Neural crest cell (in vitro differentiated cells): ENCODE measurements around the gene DAGLB. TPM values are rescaled to one million over a fixed set of nuclear protein-coding genes. Genes with fewer than 3 reads are reported as not detected.

Source experiments
- DNase-seq: peaks from one replicate; pipeline ENCODE4 v3.0.0; 2021; ENCODE audit warnings: low read depth, mixed read lengths, low spot score
- H3K27ac Mint-ChIP-seq: one replicate; pipeline ENCODE4 v1.8.0; 2021; ENCODE audit warnings: mild to moderate bottlenecking, mixed read lengths; ENCODE audit not compliant: unreplicated experiment
- H3K27me3 Mint-ChIP-seq: 2 replicates; pipeline ENCODE4 v1.8.0; 2021; ENCODE audit warnings: low read depth, mild to moderate bottlenecking, mixed read lengths
- H3K36me3 Mint-ChIP-seq: 2 replicates; pipeline ENCODE4 v1.8.0; 2021; ENCODE audit warnings: low read depth, mild to moderate bottlenecking, mixed read lengths
- H3K4me1 Mint-ChIP-seq: 2 replicates; pipeline ENCODE4 v1.8.0; 2021; ENCODE audit warnings: mixed read lengths
- H3K4me3 Mint-ChIP-seq: one replicate; pipeline ENCODE4 v1.8.0; 2021; ENCODE audit warnings: mild to moderate bottlenecking, mixed read lengths
- H3K9me3 Mint-ChIP-seq: 2 replicates; pipeline ENCODE4 v1.8.0; 2021; ENCODE audit warnings: mixed read lengths
- CTCF ChIP-seq: fragments of 200-600 bp; sonication (generic); conservative IDR thresholded peaks from 2 replicates; pipeline ENCODE4 v1.5.0; 2021; ENCODE audit warnings: antibody characterized with exemption, mild to moderate bottlenecking
- total RNA-seq: library from RNA; stranded (reverse); gene quantifications from 2 replicates; pipeline ENCODE4 v1.2.1, GENCODE V29; 2021

Gene DAGLB
- total RNA-seq, 1 donor from 2014 or later: 33.0 TPM

GRCh38 chr7:6448943-6449543, 1.3 kb upstream of the DAGLB start:
- Mint-ChIP-seq H3K9me3 (no peaks in the 10 kb centered on the region), H3K27me3 (no peaks in the 10 kb centered on the region), H3K4me3 (peak overlapping the region; percentile 77), H3K27ac (no peak overlapping the region), H3K4me1 (peaks cover 20% of the 10 kb centered on the region), H3K36me3 (peaks cover 5% of the 10 kb centered on the region)
- no peak for DNase-seq
- no peak for TF ChIP-seq CTCF

DNA sequence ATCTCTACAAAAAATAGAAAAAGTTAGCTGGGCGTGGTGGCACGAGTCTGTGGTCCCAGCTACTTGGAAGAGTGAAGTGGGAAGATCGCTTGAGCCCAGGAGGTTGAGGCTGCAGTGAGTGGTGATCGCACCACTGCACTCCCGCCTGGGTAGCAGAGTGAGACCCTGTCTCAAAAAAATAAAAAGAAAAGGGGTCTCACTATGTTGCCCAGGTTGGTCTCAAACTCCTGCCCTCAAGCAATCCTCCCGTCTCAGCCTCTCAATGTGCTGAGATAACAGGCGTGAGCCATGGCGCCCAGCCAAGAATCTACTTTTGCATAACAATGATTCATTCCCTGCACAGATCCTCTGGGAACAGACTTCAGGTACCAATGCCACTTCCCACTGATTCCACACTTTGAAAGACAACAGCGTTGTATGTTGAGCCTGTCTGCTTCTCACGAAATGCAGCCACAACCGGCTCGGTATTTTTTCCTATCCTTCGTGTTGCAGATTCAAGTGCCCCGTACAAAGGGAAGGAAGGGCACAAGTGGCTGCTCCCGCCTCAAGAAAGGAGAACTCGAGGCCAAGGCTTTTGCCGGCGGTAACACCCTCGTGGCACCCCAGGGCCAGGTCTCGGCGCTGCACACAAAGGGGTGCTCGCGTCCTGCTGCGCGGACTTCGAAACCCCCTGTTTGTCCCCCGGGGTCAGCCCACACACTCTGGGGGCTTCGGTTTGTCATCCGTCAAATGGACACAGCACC, 745 bp downstream of the DAGLB start:
- peak; percentile 15 for DNase-seq
- peaks cover 25% of the 10 kb centered on the region for H3K4me1 Mint-ChIP-seq
- H3K9me3 Mint-ChIP-seq: no peaks in the 10 kb centered on the region

GRCh38 chr7:6444516-6445269, 3.1 kb downstream of the DAGLB start:
- no peaks in the 10 kb centered on the region for H3K27me3 Mint-ChIP-seq
- H3K4me3 Mint-ChIP-seq: peak overlapping the region; percentile 87
- no peaks in the 10 kb centered on the region for H3K9me3 Mint-ChIP-seq
- peaks cover 25% of the 10 kb centered on the region for H3K4me1 Mint-ChIP-seq
- H3K27ac Mint-ChIP-seq: no peak overlapping the region
- H3K36me3 Mint-ChIP-seq: peaks cover 18% of the 10 kb centered on the region
- no peak for DNase-seq
- TF ChIP-seq CTCF: no peak

More for the DNA sequence above, 745 bp downstream of the DAGLB start:
- H3K36me3 Mint-ChIP-seq: peaks cover 13% of the 10 kb centered on the region
- H3K4me3 Mint-ChIP-seq: peak overlapping the region; percentile 94
- no peak for TF ChIP-seq CTCF
- no peaks in the 10 kb centered on the region for H3K27me3 Mint-ChIP-seq
- peak overlapping the region; percentile 96 for H3K27ac Mint-ChIP-seq

- no peaks in the 10 kb centered on the region for H3K27me3 Mint-ChIP-seq
- peaks cover 18% of the 10 kb centered on the region for H3K36me3 Mint-ChIP-seq
- no peaks in the 10 kb centered on the region for H3K9me3 Mint-ChIP-seq
- peaks cover 25% of the 10 kb centered on the region for H3K4me1 Mint-ChIP-seq
- no peak for DNase-seq
- no peak overlapping the region for H3K27ac Mint-ChIP-seq
- peak overlapping the region; percentile 17 for H3K4me3 Mint-ChIP-seq
- TF ChIP-seq CTCF: no peak
These were observed 4.3 kb downstream of the DAGLB start for GRCh38 chr7:6443372-6443941.

GRCh38 chr7:6442114-6442513, 5.6 kb downstream of the DAGLB start:
- H3K9me3 Mint-ChIP-seq: no peaks in the 10 kb centered on the region
- peak overlapping the region; percentile 2 for H3K4me3 Mint-ChIP-seq
- peaks cover 20% of the 10 kb centered on the region for H3K4me1 Mint-ChIP-seq
- H3K27ac Mint-ChIP-seq: no peak overlapping the region
- H3K27me3 Mint-ChIP-seq: no peaks in the 10 kb centered on the region
- no peak for TF ChIP-seq CTCF
- peaks cover 18% of the 10 kb centered on the region for H3K36me3 Mint-ChIP-seq
- DNase-seq: no peak
